PFSK-1 (cell line): ENCODE measurements around the gene C2CD2L.

Experiments used
- FOXP2 ChIP-seq: optimal IDR thresholded peaks from 2 replicates; pipeline ENCODE3; 2011; ENCODE audit warnings: borderline replicate concordance, control low read depth, inconsistent platforms; ENCODE audit not compliant: insufficient read depth; ENCODE audit errors: extremely low read length, extremely low read depth
- POLR2AphosphoS5 ChIP-seq: IDR thresholded peaks from 2 replicates; pipeline ENCODE4 v1.6.1; 2012; ENCODE audit warnings: low read depth, mild to moderate bottlenecking, control low read depth, low read length, moderate library complexity
- SIN3A ChIP-seq: IDR thresholded peaks from 2 replicates; pipeline ENCODE4 v1.6.1; 2012; ENCODE audit warnings: mild to moderate bottlenecking, low read length, moderate library complexity, borderline replicate concordance; ENCODE audit not compliant: insufficient read depth

DNA sequence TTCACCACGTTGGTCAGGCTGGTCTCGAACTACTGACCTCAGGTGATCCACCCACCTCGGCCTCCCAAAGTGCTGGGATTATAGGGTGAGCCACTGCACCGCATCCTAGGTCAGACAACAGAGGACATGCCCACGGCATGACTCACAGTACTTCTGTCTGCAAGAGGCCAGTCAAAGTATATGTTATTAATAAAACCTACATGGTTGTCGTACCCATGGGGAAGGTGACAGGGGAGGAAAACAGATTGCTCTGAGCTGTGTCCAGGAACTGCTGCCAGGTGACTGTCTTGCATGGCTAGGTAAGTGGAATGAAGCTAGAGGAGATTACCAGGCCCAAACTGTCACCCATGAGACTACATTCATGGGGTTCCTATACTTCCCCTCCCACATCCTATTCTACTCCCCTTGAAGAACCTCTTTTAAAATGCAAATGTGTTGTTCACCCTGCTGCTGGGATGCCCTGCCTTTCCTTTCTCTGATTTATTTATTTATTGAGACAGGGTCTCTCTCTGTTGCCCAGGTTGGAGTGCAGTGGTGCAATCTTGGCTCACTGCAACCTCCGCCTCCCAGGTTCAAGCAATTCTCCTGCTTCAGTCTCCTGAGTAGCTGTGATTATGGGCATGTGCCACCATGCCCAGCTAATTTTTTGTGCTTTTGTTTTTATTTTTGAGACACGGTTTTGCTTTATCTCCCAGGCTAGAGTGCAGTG is 59.4 kb downstream of the C2CD2L start:
- no peak for TF ChIP-seq POLR2AphosphoS5
- TF ChIP-seq FOXP2 = no peak
- TF ChIP-seq SIN3A = no peak
